ENCODE data around the gene MAML2.

The MAML2 gene

DNA sequence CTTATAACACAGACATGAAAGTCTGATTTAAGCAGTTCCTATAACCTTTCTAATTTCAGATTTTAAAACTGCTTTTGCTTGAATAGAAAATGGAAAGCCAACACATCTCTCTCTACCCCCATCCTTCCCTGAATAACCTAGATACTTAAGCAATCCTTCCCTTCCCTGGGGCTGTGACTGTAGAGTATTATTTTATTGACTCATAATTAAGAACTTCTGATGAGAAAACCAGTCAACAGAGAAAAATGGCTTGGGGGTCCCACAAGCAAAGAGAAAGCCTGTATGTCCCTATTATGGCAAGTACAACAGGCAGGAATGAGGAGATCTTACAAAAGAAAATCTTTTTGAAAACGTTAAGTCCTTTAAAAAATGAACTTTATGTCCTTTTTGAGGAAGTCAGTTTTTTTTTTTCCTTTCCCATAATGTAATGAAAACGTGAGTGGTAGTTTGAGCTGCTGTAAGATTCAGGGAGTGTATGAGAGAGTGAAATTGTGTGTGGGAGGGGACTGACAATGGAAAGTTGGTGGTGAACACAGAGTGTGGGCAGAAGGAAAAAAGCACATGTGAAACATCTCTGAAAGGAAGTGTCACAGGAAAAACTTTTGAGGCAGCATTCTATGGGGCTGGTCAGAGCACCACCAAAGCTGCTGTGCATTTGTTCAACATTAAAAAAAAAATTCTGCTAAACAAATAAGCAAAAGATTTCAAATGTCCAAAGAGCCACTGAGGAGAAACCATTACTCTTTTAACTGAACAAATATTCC is 154.6 kb downstream of the MAML2 start:
- no peaks in the 10 kb centered on the region for H3K27me3 ChIP-seq (replicated peaks; ENCODE audit: insufficient read depth, low read length)
- no peak overlapping the region for H2AFZ ChIP-seq (ENCODE audit: low read length)
- H3K4me3 ChIP-seq (ENCODE audit: low read length), result no peak overlapping the region
- TF ChIP-seq CTCF (IDR thresholded peaks at IDR 0.05; ENCODE audit: low read length) (no peak), EZH2phosphoT487 (IDR thresholded peaks at IDR 0.05; ENCODE audit: low read length) (no peak), EZH2 (optimal IDR thresholded peaks at IDR 0.05; ENCODE audit: low read depth, low read length) (no peak)
- H4K20me1 ChIP-seq (ENCODE audit: insufficient read depth, low read length), result no peaks in the 10 kb centered on the region
- H3F3A ChIP-seq (ENCODE audit: insufficient read depth, low read length), result peaks cover 33% of the 10 kb centered on the region
- peak overlapping the region; percentile 30 for H3K4me2 ChIP-seq (ENCODE audit: low read depth, low read length)
- H3K36me3 ChIP-seq (replicated peaks; ENCODE audit: insufficient read depth, low read length), result no peaks in the 10 kb centered on the region
- H3K9me3 ChIP-seq (replicated peaks; ENCODE audit: insufficient read depth, low read length), result no peaks in the 10 kb centered on the region
- H3K4me1 ChIP-seq (ENCODE audit: low read length), result peaks cover 55% of the 10 kb centered on the region
- H3K9me2 ChIP-seq (replicated peaks; ENCODE audit: insufficient read depth, low read length), result no peaks in the 10 kb centered on the region
- no peak overlapping the region for H3K9ac ChIP-seq (ENCODE audit: low read length)
- 0 out of 2 replicates have a peak overlapping the region, but pooled peaks have one; percentile 3 for H3K27ac ChIP-seq (ENCODE audit: low read length)
- peaks cover 40% of the 10 kb centered on the region; the same call in 1 of the 2 replicates for H3K79me2 ChIP-seq (ENCODE audit: low read length)
- peak; percentile 43 for DNase-seq

GRCh38 chr11:96187822-96188221 is 155.2 kb downstream of the MAML2 start:
- no peak overlapping the region for H3K4me3 ChIP-seq (ENCODE audit: low read length)
- no peaks in the 10 kb centered on the region for H3K36me3 ChIP-seq (replicated peaks; ENCODE audit: insufficient read depth, low read length)
- H3K27me3 ChIP-seq (replicated peaks; ENCODE audit: insufficient read depth, low read length), result no peaks in the 10 kb centered on the region
- H3K9me2 ChIP-seq (replicated peaks; ENCODE audit: insufficient read depth, low read length), result no peaks in the 10 kb centered on the region
- peaks cover 33% of the 10 kb centered on the region for H3F3A ChIP-seq (ENCODE audit: insufficient read depth, low read length)
- TF ChIP-seq EZH2phosphoT487 (IDR thresholded peaks at IDR 0.05; ENCODE audit: low read length) (no peak), CTCF (IDR thresholded peaks at IDR 0.05; ENCODE audit: low read length) (no peak), EZH2 (optimal IDR thresholded peaks at IDR 0.05; ENCODE audit: low read depth, low read length) (no peak)
- H3K79me2 ChIP-seq (ENCODE audit: low read length), result peaks cover 40% of the 10 kb centered on the region; the same call in 1 of the 2 replicates
- peaks cover 55% of the 10 kb centered on the region for H3K4me1 ChIP-seq (ENCODE audit: low read length)
- 0 out of 2 replicates have a peak overlapping the region, but pooled peaks have one; percentile 30 for H3K4me2 ChIP-seq (ENCODE audit: low read depth, low read length)
- H3K9ac ChIP-seq (ENCODE audit: low read length), result no peak overlapping the region
- no peak overlapping the region for H3K27ac ChIP-seq (ENCODE audit: low read length)
- no peak overlapping the region for H2AFZ ChIP-seq (ENCODE audit: low read length)
- no peak for DNase-seq
- no peaks in the 10 kb centered on the region for H3K9me3 ChIP-seq (replicated peaks; ENCODE audit: insufficient read depth, low read length)
- no peaks in the 10 kb centered on the region for H4K20me1 ChIP-seq (ENCODE audit: insufficient read depth, low read length)

GRCh38 chr11:96186806-96187205 is 156.2 kb downstream of the MAML2 start:
- no peaks in the 10 kb centered on the region for H4K20me1 ChIP-seq (ENCODE audit: insufficient read depth, low read length)
- H3K4me1 ChIP-seq (ENCODE audit: low read length), result peaks cover 55% of the 10 kb centered on the region
- DNase-seq, result no peak
- peaks cover 33% of the 10 kb centered on the region for H3F3A ChIP-seq (ENCODE audit: insufficient read depth, low read length)
- H3K27me3 ChIP-seq (replicated peaks; ENCODE audit: insufficient read depth, low read length), result no peaks in the 10 kb centered on the region
- H3K4me3 ChIP-seq (ENCODE audit: low read length), result no peak overlapping the region
- H3K4me2 ChIP-seq (ENCODE audit: low read depth, low read length), result no peak overlapping the region
- H3K36me3 ChIP-seq (replicated peaks; ENCODE audit: insufficient read depth, low read length), result no peaks in the 10 kb centered on the region
- peaks cover 30% of the 10 kb centered on the region; the same call in 1 of the 2 replicates for H3K79me2 ChIP-seq (ENCODE audit: low read length)
- no peak for TF ChIP-seq EZH2phosphoT487 (IDR thresholded peaks at IDR 0.05; ENCODE audit: low read length)
- no peak for TF ChIP-seq EZH2 (optimal IDR thresholded peaks at IDR 0.05; ENCODE audit: low read depth, low read length)
- no peak for TF ChIP-seq CTCF (IDR thresholded peaks at IDR 0.05; ENCODE audit: low read length)
- no peak overlapping the region for H3K27ac ChIP-seq (ENCODE audit: low read length)
- H3K9me2 ChIP-seq (replicated peaks; ENCODE audit: insufficient read depth, low read length), result no peaks in the 10 kb centered on the region
- no peak overlapping the region for H3K9ac ChIP-seq (ENCODE audit: low read length)
- no peak overlapping the region for H2AFZ ChIP-seq (ENCODE audit: low read length)
- no peaks in the 10 kb centered on the region for H3K9me3 ChIP-seq (replicated peaks; ENCODE audit: insufficient read depth, low read length)

Data from MM.1S (cell line).